H1 (cell line): Measurements from ENCODE around the gene GLB1L2. TPM values are rescaled to one million over a fixed set of nuclear protein-coding genes. Genes with fewer than 3 reads are reported as not detected.

ENCODE experiments used
- CTCF ChIA-PET: fragments of 300-600 bp; sonication (Branson Sonifier 250); formaldehyde crosslinking; loops from one replicate; lab custom pipeline; 2021; ENCODE audit not compliant: partially characterized antibody; lab: Charles Lee
- POLR2A ChIA-PET: fragments of 300-600 bp; sonication (Branson Sonifier 250); formaldehyde crosslinking; loops from one replicate; lab custom pipeline; 2021; ENCODE audit warnings: inconsistent platforms; ENCODE audit not compliant: partially characterized antibody; lab: Charles Lee
- DNase-seq, 2 experiments: peaks; one replicate each; pipeline versions ENCODE4 v3.0.0 to v3.0.0-alpha.2; 2010 to 2022; ENCODE audit warnings: low spot score in 2 of 2, low read depth in 1 of 2, mixed read lengths in 1 of 2
- FAIRE-seq: peaks from 2 replicates; lab custom pipeline; 2011; peaks lifted over from hg19 to GRCh38; lab: Jason Lieb, UNC
- H2AFZ ChIP-seq: 2 replicates; pipeline ENCODE4 v1.8.1; 2012; ENCODE audit warnings: low read length, inconsistent platforms
- H2AK5ac ChIP-seq: 2 replicates; pipeline ENCODE4 v1.6.1; 2013; ENCODE audit warnings: low read depth, low read length
- H2BK120ac ChIP-seq: replicated peaks from 2 replicates; pipeline ENCODE3; 2013; ENCODE audit warnings: low read depth, low read length, inconsistent platforms
- H2BK12ac ChIP-seq: 2 replicates; pipeline ENCODE4 v1.6.1; 2013; ENCODE audit warnings: low read depth, low read length
- H2BK15ac ChIP-seq: 2 replicates; pipeline ENCODE4 v1.6.1; 2013; ENCODE audit warnings: low read length
- H2BK20ac ChIP-seq: 2 replicates; pipeline ENCODE4 v1.6.1; 2013; ENCODE audit warnings: low read length
- H2BK5ac ChIP-seq: 2 replicates; pipeline ENCODE4 v1.6.1; 2013; ENCODE audit warnings: low read depth, low read length
- H3K14ac ChIP-seq: 2 replicates; pipeline ENCODE4 v1.6.1; 2013; ENCODE audit warnings: inconsistent platforms; ENCODE audit not compliant: insufficient read length
- H3K18ac ChIP-seq: 2 replicates; pipeline ENCODE4 v1.6.1; 2013; ENCODE audit warnings: low read length; ENCODE audit errors: extremely low read depth
- H3K23ac ChIP-seq: 2 replicates; pipeline ENCODE4 v1.6.1; 2013; ENCODE audit warnings: inconsistent platforms; ENCODE audit not compliant: insufficient read length
- H3K23me2 ChIP-seq: 2 replicates; pipeline ENCODE4 v1.6.1; 2013; ENCODE audit warnings: low read depth, low read length
- H3K27ac ChIP-seq: 2 replicates; pipeline ENCODE4 v1.6.1; 2011; ENCODE audit warnings: low read depth, low read length, inconsistent platforms
- H3K27me3 ChIP-seq, 4 experiments: replicated peaks in 1 of 4; 1 replicate in 1 of 4; 2 replicates in 3 of 4; pipeline versions ENCODE4 v1.6.1 to v1.8.1; 2011 to 2013; ENCODE audit warnings: low read length in 3 of 4, mild to moderate bottlenecking in 3 of 4, inconsistent platforms in 2 of 4, mixed read lengths in 2 of 4, moderate library complexity in 1 of 4; ENCODE audit not compliant: control insufficient read depth in 3 of 4, insufficient read depth in 3 of 4; ENCODE audit errors: extremely low read depth in 1 of 4
- H3K36me3 ChIP-seq, 4 experiments: 2 replicates each; pipeline versions ENCODE4 v1.6.1 to v1.8.1; 2011 to 2013; ENCODE audit warnings: mild to moderate bottlenecking in 4 of 4, low read length in 3 of 4, moderate library complexity in 2 of 4, control low read depth in 1 of 4, inconsistent platforms in 1 of 4; ENCODE audit not compliant: insufficient read depth in 4 of 4, control insufficient read depth in 2 of 4
- H3K4ac ChIP-seq: replicated peaks from 2 replicates; pipeline ENCODE3; 2013; ENCODE audit warnings: low read length, low read depth, mixed read lengths, inconsistent platforms; ENCODE audit not compliant: insufficient read length
- H3K4me1 ChIP-seq, 4 experiments: replicated peaks in 1 of 4; 1 replicate in 1 of 4; 2 replicates in 3 of 4; pipeline versions ENCODE4 v1.6.1 to v1.8.1; 2011 to 2013; ENCODE audit warnings: low read length in 3 of 4, inconsistent platforms in 2 of 4, mixed read lengths in 1 of 4; ENCODE audit not compliant: insufficient read depth in 4 of 4, control insufficient read depth in 3 of 4
- H3K4me2 ChIP-seq, 2 experiments: 2 replicates each; pipeline versions ENCODE4 v1.6.1 to v1.8.1; 2011 to 2013; ENCODE audit warnings: low read depth in 2 of 2, low read length in 2 of 2, control low read depth in 1 of 2, inconsistent platforms in 1 of 2, mild to moderate bottlenecking in 1 of 2; ENCODE audit not compliant: insufficient read depth in 1 of 2
- H3K4me3 ChIP-seq, 4 experiments: fragments of 200-600, 300-600 bp in 1 of 4; sonication (generic), shearing (Covaris generic), sonication (Bioruptor Twin) in 1 of 4; 2 replicates each; pipeline versions ENCODE4 v1.5.1 to v1.8.1; 2011 to 2016; ENCODE audit warnings: low read length in 4 of 4, low read depth in 3 of 4, control low read depth in 2 of 4, inconsistent platforms in 2 of 4, mild to moderate bottlenecking in 2 of 4, mixed read lengths in 1 of 4, moderate library complexity in 1 of 4; ENCODE audit not compliant: insufficient read depth in 2 of 4; ENCODE audit errors: extremely low read depth in 1 of 4
- H3K56ac ChIP-seq: replicated peaks from 2 replicates; pipeline ENCODE3; 2013; ENCODE audit warnings: low read depth, mild to moderate bottlenecking, mixed read lengths, low read length, inconsistent platforms; ENCODE audit not compliant: insufficient read length
- H3K79me1 ChIP-seq: 2 replicates; pipeline ENCODE4 v1.6.1; 2013; ENCODE audit warnings: low read depth, low read length, control low read depth
- H3K79me2 ChIP-seq, 2 experiments: 2 replicates each; pipeline versions ENCODE4 v1.6.1 to v1.8.1; 2012 to 2013; ENCODE audit warnings: low read length in 2 of 2, mild to moderate bottlenecking in 2 of 2, inconsistent platforms in 1 of 2; ENCODE audit not compliant: insufficient read depth in 2 of 2, control insufficient read depth in 1 of 2
- H3K9ac ChIP-seq, 4 experiments: replicated peaks in 1 of 4; 1 replicate in 1 of 4; 2 replicates in 3 of 4; pipeline versions ENCODE4 v1.6.1 to v1.8.1; 2011 to 2013; ENCODE audit warnings: low read depth in 3 of 4, low read length in 3 of 4, control low read depth in 2 of 4, mild to moderate bottlenecking in 2 of 4, moderate library complexity in 2 of 4, inconsistent platforms in 1 of 4; ENCODE audit errors: extremely low read depth in 1 of 4
- H3K9me3 ChIP-seq, 2 experiments: 2 replicates each; pipeline versions ENCODE4 v1.6.1 to v1.8.1; 2012 to 2013; ENCODE audit warnings: mild to moderate bottlenecking in 2 of 2, moderate library complexity in 2 of 2, control low read depth in 1 of 2, inconsistent platforms in 1 of 2, low read depth in 1 of 2, low read length in 1 of 2, mixed read lengths in 1 of 2; ENCODE audit not compliant: insufficient read depth in 2 of 2
- H4K20me1 ChIP-seq, 2 experiments: replicated peaks in 1 of 2; 2 replicates each; pipeline versions ENCODE3 to v1.8.1; 2011 to 2013; ENCODE audit warnings: inconsistent platforms in 2 of 2, low read length in 2 of 2, mild to moderate bottlenecking in 1 of 2; ENCODE audit not compliant: insufficient read depth in 2 of 2, control insufficient read depth in 1 of 2
- H4K5ac ChIP-seq: 2 replicates; pipeline ENCODE4 v1.6.1; 2013; ENCODE audit warnings: low read length, low read depth, mixed read lengths, inconsistent platforms; ENCODE audit not compliant: insufficient read length
- H4K8ac ChIP-seq: 2 replicates; pipeline ENCODE4 v1.8.0; 2013; ENCODE audit warnings: mild to moderate bottlenecking, moderate library complexity, low read length, inconsistent platforms; ENCODE audit not compliant: insufficient read depth; ENCODE audit errors: extremely low read depth
- H4K91ac ChIP-seq: replicated peaks from 2 replicates; pipeline ENCODE3; 2013; ENCODE audit warnings: low read length, mixed read lengths, inconsistent platforms; ENCODE audit not compliant: insufficient read length
- CHD2 ChIP-seq: IDR thresholded peaks from 2 replicates; pipeline ENCODE4 v1.6.1; 2012; ENCODE audit warnings: low read length, improper control_type of control experiment
- KDM4A ChIP-seq: IDR thresholded peaks from one replicate; pipeline ENCODE4 v1.7.1; 2012; ENCODE audit warnings: low read depth, mild to moderate bottlenecking, moderate library complexity, low read length, inconsistent platforms; ENCODE audit not compliant: severe bottlenecking
- WGBS, 2 experiments: shearing (Covaris generic) in 1 of 2; methylation state at CpG; one replicate each; pipeline versions ENCODE4 v1.1.6 to v1.1.7; 2013 to 2015; ENCODE audit warnings: low lambda C conversion rate in 2 of 2, mixed read lengths in 2 of 2, inconsistent platforms in 1 of 2, low coverage in 1 of 2, missing lambda C conversion rate in 1 of 2; ENCODE audit not compliant: insufficient replicate concordance in 2 of 2, insufficient coverage in 1 of 2, insufficient read length in 1 of 2; ENCODE audit errors: extremely low coverage in 1 of 2, missing lambda C conversion rate in 1 of 2; 5-methylcytosine and 5-hydroxymethylcytosine counted together
- polyA plus RNA-seq, 7 experiments: library from polyadenylated mRNA; depleted of rRNA in 3 of 7; stranded (reverse) in 5 of 7; unstranded in 2 of 7; fragments of >200 nt in 5 of 7; fragments of 200-250 nt in 2 of 7; gene quantifications; 1 replicate in 5 of 7; 2 replicates in 1 of 7; 4 replicates in 1 of 7; pipeline versions ENCODE4 v1.2.1 to v1.2.3, GENCODE V29; 2011 to 2013; ENCODE audit warnings: missing spikeins in 2 of 7, mixed read lengths in 2 of 7
- total RNA-seq: library from RNA; stranded (reverse); fragmentation: NEBNext Ultra II Directional; extraction: Animal tissue kit (Norgen Biotek cat#: 25700); gene quantifications from 2 replicates; pipeline ENCODE4 v1.2.1, GENCODE V29; 2021

Gene GLB1L2
- total and polyA plus RNA-seq, 2 of the 8 experiments (the other 6 are each of a cell fraction or from before 2014, with no cell fraction given) = 4.4 to 7.9 TPM

DNA sequence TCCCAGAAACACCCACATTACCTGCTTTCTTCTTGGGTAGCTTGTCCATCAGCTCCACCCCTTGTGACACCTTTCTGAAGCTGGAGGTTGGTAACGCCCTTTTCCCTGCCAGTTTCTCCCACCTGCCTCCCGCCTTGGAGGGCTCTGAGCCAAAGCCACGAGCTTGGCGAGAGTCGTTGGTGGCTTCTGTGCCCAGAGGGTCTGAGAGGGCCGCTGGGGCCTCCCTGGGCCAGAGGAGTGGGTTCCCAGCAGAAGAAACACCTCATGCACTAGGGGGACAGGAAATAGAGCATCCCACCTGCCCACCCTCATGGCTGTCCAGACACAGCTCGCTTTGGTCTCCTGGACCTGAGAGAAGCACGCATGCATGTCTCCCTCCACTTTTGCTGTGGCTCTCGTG is 42.4 kb downstream of the GLB1L2 start:
- CTCF ChIA-PET = interaction anchor here (0.7 to 2.8 kb wide), 4 partner anchors 12 to 114 kb away, joined by 3 to 6 read pairs (median 3); no protein-coding TSS in a partner anchor
- no peak overlapping the region for H3K14ac ChIP-seq
- POLR2A ChIA-PET = interaction anchor here (0.7 to 2.4 kb wide), 2 partner anchors 11 to 42 kb away, joined by 3 to 12 read pairs; no protein-coding TSS in a partner anchor
- H2BK20ac ChIP-seq = no peak overlapping the region
- FAIRE-seq = no peak
- TF ChIP-seq CHD2 (no peak), KDM4A (no peak)
- TF ChIP-seq, all 59 proteins: peak for 0
- Histone ChIP-seq H3K4me1 (peaks cover 2 to 18% (median 4%) of the 10 kb centered on the region in 4 experiments; a peak in 3 of 7 replicates), H2BK15ac (no peak overlapping the region), H2AK5ac (no peak overlapping the region), H4K20me1 (peaks cover 0 to 3% of the 10 kb centered on the region in 2 experiments), H3K79me1 (no peaks in the 10 kb centered on the region), H2BK120ac (no peak overlapping the region), H2BK5ac (no peak overlapping the region), H3K23me2 (no peaks in the 10 kb centered on the region), H3K4ac (no peak overlapping the region), H4K91ac (no peak overlapping the region), H3K23ac (no peak overlapping the region), H3K79me2 (no peaks in the 10 kb centered on the region), H3K27me3 (no peaks in the 10 kb centered on the region; a peak in 1 of 7 replicates), H3K56ac (no peak overlapping the region), H2BK12ac (no peak overlapping the region), H3K36me3 (no peaks in the 10 kb centered on the region), H3K9ac (no peak overlapping the region), H4K5ac (no peak overlapping the region), H3K4me3 (no peak overlapping the region), H3K27ac (no peak overlapping the region), H2AFZ (no peak overlapping the region), H3K9me3 (no peaks in the 10 kb centered on the region), H3K18ac (no peak overlapping the region; the same call in 1 of the 2 replicates), H4K8ac (no peak overlapping the region), H3K4me2 (no peak overlapping the region)
- WGBS, 2 experiments = 94% methylated on average over 9 of the region's 9 CpGs; no CpG with 5 or more reads in 1 of the 2 experiments
- DNase-seq = no peak
